HG02798 (cell line): Measurements from ENCODE around the gene DOP1A.

Experiments
- ATAC-seq: cut with Tn5 transposase; IDR thresholded peaks from one replicate; pipeline ENCODE4 v1.9.1; 2021; ENCODE audit warnings: mild to moderate bottlenecking; ENCODE audit not compliant: unreplicated experiment, poor library complexity

Gene DOP1A, protein sequence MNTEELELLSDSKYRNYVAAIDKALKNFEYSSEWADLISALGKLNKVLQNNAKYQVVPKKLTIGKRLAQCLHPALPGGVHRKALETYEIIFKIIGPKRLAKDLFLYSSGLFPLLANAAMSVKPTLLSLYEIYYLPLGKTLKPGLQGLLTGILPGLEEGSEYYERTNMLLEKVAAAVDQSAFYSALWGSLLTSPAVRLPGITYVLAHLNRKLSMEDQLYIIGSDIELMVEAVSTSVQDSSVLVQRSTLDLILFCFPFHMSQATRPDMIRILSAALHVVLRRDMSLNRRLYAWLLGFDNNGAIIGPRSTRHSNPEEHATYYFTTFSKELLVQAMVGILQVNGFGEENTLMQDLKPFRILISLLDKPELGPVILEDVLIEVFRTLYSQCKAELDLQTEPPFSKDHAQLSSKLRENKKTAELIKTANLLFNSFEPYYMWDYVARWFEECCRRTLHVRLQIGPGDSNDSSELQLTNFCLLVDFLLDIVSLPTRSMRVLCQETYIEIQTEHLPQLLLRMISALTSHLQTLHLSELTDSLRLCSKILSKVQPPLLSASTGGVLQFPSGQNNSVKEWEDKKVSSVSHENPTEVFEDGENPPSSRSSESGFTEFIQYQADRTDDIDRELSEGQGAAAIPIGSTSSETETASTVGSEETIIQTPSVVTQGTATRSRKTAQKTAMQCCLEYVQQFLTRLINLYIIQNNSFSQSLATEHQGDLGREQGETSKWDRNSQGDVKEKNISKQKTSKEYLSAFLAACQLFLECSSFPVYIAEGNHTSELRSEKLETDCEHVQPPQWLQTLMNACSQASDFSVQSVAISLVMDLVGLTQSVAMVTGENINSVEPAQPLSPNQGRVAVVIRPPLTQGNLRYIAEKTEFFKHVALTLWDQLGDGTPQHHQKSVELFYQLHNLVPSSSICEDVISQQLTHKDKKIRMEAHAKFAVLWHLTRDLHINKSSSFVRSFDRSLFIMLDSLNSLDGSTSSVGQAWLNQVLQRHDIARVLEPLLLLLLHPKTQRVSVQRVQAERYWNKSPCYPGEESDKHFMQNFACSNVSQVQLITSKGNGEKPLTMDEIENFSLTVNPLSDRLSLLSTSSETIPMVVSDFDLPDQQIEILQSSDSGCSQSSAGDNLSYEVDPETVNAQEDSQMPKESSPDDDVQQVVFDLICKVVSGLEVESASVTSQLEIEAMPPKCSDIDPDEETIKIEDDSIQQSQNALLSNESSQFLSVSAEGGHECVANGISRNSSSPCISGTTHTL (N-terminal part only)

DNA sequence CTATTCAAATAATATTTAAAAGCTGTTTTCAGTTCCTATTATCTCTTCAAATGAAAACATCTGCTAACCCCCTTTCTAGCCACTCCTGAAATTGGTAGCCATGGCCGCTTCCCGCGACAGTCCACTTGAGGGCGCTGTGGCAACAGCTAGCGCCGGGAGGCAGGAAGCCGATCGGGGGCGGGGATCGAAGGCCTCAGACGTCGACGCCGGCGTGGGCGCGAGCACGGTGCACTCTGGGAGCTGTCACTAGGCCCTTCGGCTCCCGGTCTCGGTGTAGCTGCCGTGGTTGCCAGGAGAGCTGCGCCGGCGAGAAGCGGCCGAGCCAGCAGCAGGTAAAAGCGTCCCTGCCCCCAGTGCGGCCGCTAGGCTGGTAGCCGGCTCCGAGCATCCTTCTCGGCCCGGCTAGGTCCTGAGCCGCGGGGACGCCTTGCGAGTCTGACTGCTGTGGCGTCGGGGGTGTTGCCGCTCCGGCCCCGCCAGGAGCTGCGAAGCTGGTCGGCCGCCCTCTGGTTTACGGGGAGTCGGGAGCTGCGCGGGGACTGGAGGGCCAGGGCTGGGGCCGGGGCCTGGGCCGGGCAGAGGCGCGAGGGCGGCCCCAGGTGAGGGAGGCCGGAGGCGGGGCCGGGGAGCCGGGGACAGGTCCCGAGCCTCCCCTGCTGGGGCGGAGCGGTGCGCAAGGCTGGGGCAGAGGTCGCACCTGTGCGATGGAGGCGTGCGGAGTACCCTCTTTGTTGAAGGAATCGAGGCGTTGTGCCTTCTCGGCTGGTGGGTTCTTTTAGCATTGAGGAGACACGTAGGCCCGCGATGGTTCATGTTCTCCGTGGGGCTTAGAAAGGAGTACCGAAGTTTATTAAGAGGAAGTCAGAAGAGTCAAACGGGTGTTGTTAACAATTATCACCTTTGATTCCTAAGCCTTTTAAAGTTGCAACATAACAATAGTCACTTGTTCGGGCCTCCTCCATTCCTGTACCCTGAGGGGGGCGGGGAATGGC, at the start of gene DOP1A:
Gene DOP1A, plus strand, starts transcription at position 224 of the 992 bp plus-strand sequence. CDS start 29,307 bp downstream, outside the sequence.
- ATAC-seq, result peak; percentile 87

DNA sequence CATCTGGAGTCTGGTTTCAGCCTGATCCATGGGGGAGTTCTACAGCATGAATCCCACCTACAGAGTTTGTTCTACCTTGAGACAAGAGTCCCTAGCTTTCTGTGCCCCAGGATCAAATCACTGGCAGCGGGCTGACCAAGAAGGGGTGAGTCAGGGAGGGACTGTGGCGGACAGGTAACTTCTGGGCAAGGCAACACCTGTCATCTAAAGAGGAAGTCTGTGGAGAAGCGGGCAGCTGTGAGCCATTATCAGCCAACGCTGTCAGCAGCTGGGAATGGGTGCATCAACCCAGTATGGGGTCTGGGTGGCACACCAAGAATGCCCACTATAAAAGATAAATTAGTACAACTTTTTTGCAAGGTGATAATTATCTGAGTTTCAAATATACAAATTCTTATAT, 47.7 kb upstream of the DOP1A start:
- ATAC-seq, result no peak

DNA sequence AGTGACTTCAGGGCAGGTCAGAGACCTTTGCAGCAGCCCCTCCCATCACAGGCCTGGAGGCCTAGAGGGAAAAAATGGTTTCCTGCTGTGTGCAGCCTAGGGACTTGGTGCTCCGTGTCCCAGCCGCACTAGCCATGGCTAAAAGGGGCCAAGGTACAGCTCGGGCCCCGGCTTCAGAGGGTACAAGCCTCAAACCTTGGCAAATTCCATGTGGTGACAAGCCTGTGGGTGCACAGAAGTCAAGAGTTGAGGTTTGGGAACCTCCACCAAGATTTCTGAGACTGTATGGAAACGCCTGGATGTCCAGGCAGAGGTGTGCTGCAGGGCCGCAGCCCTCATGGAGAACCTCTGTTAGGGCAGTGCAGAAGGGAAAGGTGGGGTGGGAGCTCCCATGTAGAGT, 35.8 kb upstream of the DOP1A start:
- no peak for ATAC-seq

DNA sequence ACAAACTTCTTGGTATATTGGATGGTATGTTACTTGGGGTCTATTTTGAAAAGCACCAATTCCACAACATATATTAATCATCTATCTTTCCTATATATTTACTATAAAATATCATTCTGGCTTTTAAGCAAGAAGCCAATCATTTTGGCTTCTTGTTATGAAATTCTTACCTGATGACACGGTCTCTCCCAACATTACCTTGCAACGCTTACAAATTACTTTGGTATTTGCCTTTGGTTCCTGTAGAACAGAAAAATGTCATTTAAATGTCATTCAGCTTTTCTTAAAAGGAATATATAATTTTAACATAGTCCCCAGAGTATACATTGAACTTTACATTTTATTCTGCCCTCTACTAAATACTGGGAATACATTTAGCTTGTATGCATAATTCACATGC, 29.2 kb upstream of the DOP1A start:
- ATAC-seq, result no peak

DNA sequence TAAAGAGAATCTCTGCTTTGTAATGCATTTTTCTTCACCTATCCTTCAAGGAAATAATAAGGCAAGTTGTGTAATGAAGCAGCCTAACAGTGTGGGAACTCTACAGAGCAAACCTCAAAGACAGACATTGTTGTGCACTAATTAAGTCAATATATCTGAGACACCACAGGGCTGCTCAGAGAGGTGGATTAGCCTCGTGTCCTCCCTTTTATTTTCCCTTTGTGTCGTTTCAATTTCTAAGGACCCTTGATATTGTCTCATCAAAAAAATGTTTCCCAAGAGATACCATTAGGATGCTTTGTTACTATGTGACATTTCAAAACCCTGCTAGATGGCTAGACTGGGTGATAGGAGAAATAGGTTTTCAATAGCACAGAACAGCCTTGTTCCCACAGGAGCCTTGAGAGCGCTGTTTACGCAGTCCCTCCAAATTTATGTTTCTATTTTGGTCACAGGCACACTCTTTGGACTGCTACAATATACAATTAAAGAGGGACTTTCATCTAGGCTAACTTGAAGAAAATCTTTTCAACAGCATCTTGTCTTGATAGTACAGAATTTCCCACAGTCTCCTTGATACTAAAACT, 24.9 kb upstream of the DOP1A start:
- ATAC-seq, result no peak

DNA sequence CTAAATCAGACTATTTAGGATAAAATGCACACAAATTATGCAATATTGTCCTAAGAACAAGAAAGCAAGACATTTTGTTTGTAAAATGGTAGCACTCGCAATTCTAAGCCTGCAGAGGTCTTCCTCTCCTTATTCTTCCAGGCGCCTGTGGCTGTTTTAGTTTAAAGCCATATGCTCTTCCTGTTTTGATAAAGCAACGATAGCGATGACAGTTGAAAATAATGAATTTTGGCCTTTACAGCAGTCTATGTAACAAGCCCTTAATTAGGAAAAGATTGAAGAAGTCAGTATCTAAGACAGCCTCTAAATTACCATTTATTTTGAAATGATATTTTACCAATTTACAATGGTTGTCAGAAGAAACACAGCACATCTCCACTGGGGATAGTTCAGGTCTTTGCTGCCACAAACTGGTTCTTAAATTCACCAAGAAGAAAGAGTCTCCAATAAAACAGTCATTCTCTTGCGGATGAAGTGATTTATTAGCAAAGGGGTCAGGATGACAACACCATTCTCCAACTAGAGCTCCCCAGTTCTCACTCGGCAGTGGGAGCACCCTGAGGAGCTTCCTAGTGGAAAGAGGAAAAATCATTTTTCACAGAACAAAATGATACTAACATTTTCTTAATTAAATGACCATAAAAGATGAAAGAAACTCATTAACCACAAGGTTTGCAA, 23.2 kb upstream of the DOP1A start:
- no peak for ATAC-seq

DNA sequence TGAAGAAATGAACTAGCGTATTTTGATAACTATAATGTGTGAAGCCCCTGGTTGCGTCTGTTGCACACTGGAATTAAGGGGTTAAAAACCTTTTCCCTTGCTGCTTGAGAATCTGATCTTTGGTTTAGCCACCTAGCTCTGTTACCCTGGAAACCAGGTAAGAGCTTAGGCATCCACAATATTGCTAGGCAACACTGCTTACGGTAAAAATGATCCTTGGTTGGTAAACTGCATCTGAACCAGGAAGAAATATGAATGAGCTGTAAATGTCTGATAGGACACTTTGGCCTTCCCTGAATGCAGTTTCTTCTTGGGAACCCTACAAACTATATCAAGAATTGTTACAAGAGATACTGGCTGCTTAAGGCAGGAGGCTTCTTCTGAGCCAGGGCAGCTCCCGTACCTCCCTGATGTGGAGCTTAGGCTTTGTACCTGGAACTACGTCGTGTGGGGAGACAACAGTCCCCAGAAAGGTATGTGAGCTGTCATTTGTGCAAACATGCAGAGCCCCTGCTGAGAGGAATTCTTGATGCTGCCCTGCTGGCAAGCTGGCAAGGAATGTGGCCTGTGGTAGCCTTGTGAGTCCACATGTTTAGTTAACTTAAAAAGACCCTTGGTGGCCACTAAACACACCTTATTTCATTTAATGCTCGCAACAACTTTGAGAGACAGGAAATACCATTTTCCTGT, 20.3 kb upstream of the DOP1A start:
- ATAC-seq, result no peak

DNA sequence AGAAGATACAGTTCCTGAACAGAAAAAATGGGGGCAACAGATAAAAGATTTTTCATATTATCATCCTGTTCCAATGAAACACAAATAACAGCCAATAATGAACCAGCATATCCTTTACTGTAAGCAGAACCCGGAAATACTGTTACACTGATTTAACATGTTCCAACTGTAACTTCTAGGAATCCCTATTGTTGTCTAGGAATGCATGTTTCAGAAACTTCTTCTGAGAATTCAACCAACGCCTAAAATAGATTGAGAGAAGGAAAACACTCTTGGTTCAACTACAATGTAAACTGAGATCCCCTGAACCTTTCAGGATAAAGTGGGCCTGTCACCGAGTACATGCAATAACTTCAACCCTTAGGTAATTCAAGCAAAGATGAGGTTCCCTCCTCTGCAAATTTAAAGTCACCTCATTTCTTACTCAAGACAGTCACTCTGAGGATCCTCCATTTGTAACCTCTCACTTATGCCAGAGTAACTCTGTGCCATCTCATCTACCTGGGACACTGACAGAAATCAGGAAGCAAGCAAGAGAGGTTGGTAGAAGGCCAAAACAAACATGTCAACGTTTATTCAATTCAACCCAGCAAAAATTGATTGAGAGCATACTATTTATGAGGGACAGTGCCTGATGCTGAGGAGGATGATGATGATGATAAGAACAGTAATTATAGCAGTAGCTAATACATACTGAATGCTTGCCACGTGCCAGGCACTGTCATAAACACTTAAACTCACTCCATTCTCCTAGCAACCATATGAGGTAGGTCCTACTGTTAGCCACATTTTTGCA, 15.9 kb upstream of the DOP1A start:
- ATAC-seq, result no peak

DNA sequence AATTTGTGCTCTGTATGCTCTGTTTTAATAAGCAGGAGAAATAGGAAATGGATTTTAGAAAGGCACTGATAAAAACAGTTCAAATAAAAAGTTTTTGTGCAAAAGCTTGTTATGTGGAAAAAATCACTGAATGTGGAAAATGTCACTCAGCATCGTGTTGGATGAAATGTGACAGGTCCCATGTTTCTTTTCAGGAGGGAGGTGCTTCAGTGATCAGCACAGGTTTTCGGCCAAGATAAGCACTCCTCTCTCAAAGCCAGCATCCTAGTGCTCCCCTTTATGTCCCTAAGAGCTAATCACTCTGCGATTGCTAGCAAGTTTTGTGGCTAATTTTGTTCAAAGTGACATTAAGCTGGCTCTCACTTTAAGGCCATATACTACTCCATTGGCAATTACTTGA, 13.8 kb upstream of the DOP1A start:
- no peak for ATAC-seq

DNA sequence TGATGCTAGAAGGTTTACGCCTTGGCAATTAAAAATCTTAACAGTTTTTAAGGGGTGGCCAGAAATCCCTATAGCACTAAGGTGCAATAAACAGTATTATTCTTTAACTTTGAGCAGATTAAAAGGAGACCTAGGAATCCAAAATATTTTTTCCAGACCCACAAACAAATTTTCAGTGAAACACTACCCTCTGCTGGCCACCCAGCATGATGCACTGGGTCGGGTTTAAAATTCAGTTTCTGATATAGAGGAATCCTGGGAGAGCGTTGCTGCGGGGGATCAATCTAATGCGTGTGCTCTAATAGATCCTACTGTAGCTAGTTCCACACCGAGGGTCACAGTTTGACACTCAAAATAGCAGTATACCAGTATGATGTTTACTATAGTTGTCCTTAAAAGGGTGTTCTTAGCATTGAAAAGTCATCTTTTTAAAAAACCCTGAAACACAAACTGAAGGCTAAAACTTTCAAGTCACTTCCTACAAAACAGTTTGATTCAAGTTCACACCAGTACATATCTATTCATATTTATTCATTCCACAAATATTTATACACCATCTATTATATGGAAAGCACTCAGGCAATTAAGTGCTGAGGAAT, 12.0 kb upstream of the DOP1A start:
- peak; percentile 44 for ATAC-seq

DNA sequence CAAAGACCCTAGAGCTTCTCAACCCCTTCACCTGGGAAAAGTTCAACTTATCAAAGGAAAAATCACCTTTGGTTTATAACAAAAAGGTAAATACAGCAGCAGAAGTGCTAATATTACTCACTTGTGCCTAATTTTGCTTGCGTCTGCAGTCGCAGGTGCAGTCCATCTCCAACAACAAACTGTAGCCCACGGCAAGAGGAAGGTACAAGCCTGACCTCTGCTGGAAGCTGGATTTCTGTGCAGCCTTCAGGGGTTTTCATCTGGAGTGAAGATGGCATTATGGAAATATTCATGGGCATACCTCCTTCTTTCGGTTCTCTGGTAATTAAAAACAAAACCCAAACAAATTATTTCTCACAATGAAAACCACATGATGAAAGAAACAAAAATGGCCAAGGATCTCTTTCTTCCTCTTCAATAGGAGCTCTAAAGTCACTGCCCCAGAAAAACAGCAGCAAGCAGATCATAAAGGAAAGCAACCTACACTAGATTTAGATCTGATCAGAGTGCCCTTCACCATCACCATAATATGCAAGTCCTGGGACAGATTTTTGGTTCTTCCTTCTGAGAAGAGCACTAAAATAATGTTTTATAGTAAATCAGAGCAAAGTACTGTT, 9.7 kb upstream of the DOP1A start:
- ATAC-seq, result peak; percentile 88

DNA sequence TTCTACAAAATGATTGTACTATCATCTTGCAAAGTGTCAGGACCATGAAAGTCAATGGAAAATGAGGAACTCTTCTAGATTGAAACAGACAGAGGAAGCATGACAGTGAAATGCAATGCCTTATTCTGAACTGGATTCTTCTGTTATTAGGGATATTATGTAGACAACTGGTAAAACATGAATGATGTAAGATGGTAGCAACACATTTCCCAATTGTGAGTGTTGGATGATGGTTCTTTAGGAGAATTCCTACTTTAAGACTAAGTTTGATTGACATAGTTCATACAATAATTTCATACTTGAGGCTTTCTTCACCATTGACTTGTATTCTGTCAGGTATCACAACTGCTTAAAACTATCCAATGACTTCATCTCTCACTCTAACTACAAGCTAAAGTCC, 6.3 kb upstream of the DOP1A start:
- no peak for ATAC-seq

DNA sequence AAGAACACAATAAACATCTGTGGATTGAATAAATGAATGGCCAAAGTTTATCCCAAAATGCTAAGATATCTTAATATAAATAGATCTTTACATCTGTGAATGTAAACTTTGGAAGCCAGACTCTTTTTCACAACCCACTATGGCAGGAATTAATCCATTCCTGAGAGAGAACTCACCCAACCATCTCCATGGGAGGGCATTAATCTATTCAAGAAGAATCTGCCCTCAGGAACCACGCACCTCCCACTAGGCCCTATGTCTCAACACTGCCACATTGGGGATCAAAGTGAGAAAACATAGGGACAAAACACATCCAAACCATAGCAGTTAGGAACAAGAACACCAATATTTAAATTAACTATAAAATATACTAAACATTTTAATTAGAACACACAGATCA, 5.2 kb upstream of the DOP1A start:
- ATAC-seq, result no peak

DNA sequence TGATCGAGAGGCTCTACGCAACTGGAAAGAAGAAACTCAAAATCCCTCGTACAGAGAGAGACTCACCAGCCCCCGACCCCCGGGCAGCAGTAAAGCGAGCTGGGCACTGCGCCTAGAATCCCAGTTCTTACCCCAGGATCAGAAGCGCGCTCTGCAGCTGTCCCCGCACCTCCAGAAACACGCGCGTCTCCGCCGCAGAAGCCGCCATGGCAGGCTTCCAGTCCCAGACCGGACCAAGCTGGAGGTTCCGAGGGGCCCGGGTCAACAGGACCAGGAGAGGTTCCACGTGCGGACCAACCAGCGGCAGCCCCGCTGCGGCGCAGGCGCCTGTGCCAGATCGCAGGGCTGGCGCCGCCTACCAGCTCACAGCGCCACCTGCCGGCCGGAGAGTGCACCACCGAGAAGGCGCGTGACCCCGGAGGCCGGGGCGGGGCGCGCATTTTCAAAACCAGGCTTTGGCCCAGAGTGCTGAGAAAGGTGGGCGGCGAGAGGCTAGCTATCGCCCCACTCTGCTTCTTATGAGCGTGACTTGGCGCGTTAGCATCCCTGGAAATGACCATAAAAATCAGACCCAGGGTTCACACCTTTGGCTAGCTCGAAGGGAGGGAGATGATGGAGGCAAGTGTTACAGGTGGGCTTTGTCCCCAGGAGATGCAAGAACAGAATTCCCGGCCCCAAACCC, 1.8 kb upstream of the DOP1A start, which contains the start of gene UBE3D:
Gene UBE3D, minus strand, starts transcription at position 331 of the 682 bp plus-strand sequence. Its CDS starts 123 bp downstream, at position 208.
- peak; percentile 73 for ATAC-seq

DNA sequence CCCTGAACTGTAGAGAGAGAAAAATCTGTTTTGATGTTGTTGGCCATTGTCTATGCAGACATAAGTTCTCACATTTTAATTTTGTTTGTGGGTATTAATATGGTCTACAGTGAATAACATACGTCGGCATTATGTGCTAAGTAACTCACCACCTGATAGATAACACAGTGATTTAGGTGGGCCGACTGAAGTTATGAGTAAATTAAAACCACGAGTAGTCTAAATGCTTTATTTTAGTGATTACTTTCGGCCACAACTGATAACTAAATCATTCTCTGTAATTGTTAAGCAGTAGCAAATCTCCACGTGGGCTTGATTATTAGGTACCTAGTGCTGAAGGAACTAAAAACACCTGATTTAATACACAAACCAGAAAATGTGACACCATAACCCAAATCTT, 1.1 kb downstream of the DOP1A start:
- no peak for ATAC-seq

DNA sequence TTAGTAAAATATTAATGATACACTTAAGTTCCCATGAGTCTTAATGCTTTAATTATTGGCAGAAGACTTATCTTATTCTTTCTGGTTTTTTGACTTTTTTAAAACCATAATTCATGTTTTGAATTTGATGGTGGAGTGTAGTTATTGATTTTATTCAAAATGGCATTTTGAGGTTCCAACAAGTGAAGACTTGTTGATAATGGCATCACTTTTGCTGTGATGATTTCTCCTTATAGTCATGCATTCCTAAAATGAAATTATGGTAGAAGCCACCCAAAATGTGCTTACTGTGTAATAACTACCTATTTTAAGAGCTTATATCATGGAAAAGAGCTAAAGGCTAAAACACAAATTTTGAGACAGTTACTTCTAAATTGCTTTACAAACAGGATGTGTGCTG, 2.2 kb downstream of the DOP1A start:
- ATAC-seq, result no peak
